Esophagus muscularis mucosa (tissue), 4 donors: ENCODE measurements around the gene CD109. TPM values are rescaled to one million over a fixed set of nuclear protein-coding genes. Genes with fewer than 3 reads are reported as not detected.

ENCODE experiments used
- DNase-seq: peaks from one replicate; pipeline ENCODE4 v3.0.0-alpha.2; 2017; ENCODE audit errors: extremely low spot score
- H3K27ac ChIP-seq, 4 donors: fragments of 200-600 bp; sonication (generic); replicated peaks in 1 of 4; 1 replicate in 3 of 4; 2 replicates in 1 of 4; pipeline ENCODE4 v1.5.1; 2016 to 2019; ENCODE audit warnings: mild to moderate bottlenecking in 1 of 4
- H3K27me3 ChIP-seq, 4 donors: fragments of 200-600 bp; sonication (generic); one replicate each; pipeline versions ENCODE4 v1.5.1 to v1.6.0; 2016 to 2019
- H3K36me3 ChIP-seq, 4 donors: fragments of 200-600 bp; sonication (generic); one replicate each; pipeline ENCODE4 v1.5.1; 2016 to 2019
- H3K4me1 ChIP-seq, 4 donors: fragments of 200-600 bp; sonication (generic); one replicate each; pipeline ENCODE4 v1.5.1; 2016 to 2019
- H3K4me3 ChIP-seq, 4 donors: fragments of 200-600 bp; sonication (generic); 1 replicate in 2 of 4; 2 replicates in 2 of 4; pipeline ENCODE4 v1.5.1; 2016 to 2019; ENCODE audit warnings: mild to moderate bottlenecking in 4 of 4, moderate library complexity in 1 of 4
- H3K9me3 ChIP-seq, 4 donors: fragments of 200-600 bp; sonication (generic); 1 replicate in 3 of 4; 2 replicates in 1 of 4; pipeline ENCODE4 v1.5.1; 2016 to 2019
- CTCF ChIP-seq, 3 experiments: fragments of 200-600 bp in 2 of 3; fragments of 450-650 bp in 1 of 3; sonication (generic) in 2 of 3; IDR thresholded peaks; one replicate each; pipeline ENCODE4 v1.5.1; 2017 to 2019; ENCODE audit warnings: antibody characterized with exemption in 3 of 3, mild to moderate bottlenecking in 2 of 3, moderate library complexity in 1 of 3
- EP300 ChIP-seq: sonication (generic); formaldehyde crosslinking; IDR thresholded peaks from one replicate; pipeline ENCODE4 v1.6.1; 2017; ENCODE audit warnings: antibody characterized with exemption
- POLR2A ChIP-seq: fragments of 450-650 bp; IDR thresholded peaks from one replicate; pipeline ENCODE4 v1.6.1; 2017; ENCODE audit warnings: antibody characterized with exemption, moderate library complexity, mild to moderate bottlenecking, low read depth
- POLR2AphosphoS5 ChIP-seq, 2 donors: sonication (generic); formaldehyde crosslinking; IDR thresholded peaks; one replicate each; pipeline ENCODE4 v1.6.1; 2017; ENCODE audit warnings: antibody characterized with exemption in 2 of 2
- WGBS: methylation state at CpG from one replicate; pipeline ENCODE4 v1.1.5; 2018; 5-methylcytosine and 5-hydroxymethylcytosine counted together
- intact Hi-C: fragments of 100-400 bp; cut with DNase I; formaldehyde crosslinking; loops from one replicate; pipeline ENCODE4 v1.15.1; 2023
- total RNA-seq, 4 donors: library from RNA; depleted of rRNA; stranded (reverse); fragments of >200 nt; gene quantifications; one replicate each; pipeline versions ENCODE4 v1.1.0 to v1.2.1, GENCODE V29; 2016

The CD109 gene
- total RNA-seq, 4 donors from 2014 or later: 12.1 to 21.4 (median 15.8) TPM

- H3K27me3 ChIP-seq: no peaks in the 10 kb centered on the region
- intact Hi-C loops: no loop called here
- H3K9me3 ChIP-seq: no peaks in the 10 kb centered on the region
- no peak overlapping the region for H3K4me3 ChIP-seq
- DNase-seq: no peak
- WGBS: 77% methylated on average over 2 of the region's 2 CpGs
- no peaks in the 10 kb centered on the region for H3K36me3 ChIP-seq
- H3K4me1 ChIP-seq: no peaks in the 10 kb centered on the region
- no peak for TF ChIP-seq CTCF (IDR thresholded peaks at IDR 0.05)
- no peak for TF ChIP-seq POLR2A
- TF ChIP-seq EP300: no peak
- no peak for TF ChIP-seq POLR2AphosphoS5 (IDR thresholded peaks at IDR 0.05)
- no peak overlapping the region for H3K27ac ChIP-seq
These were observed 31.3 kb upstream of the CD109 start for GRCh38 chr6:73664701-73665100.

- H3K27me3 ChIP-seq: no peaks in the 10 kb centered on the region
- DNase-seq: no peak
- H3K27ac ChIP-seq: no peak overlapping the region
- 64% methylated on average over 3 of the region's 3 CpGs for whole genome bisulfite sequencing
- no peak for TF ChIP-seq POLR2A
- TF ChIP-seq CTCF (IDR thresholded peaks at IDR 0.05): no peak
- TF ChIP-seq EP300: no peak
- TF ChIP-seq POLR2AphosphoS5 (IDR thresholded peaks at IDR 0.05): no peak
- no peak overlapping the region for H3K4me3 ChIP-seq
- intact Hi-C loops: no loop called here
- no peaks in the 10 kb centered on the region for H3K9me3 ChIP-seq
- H3K36me3 ChIP-seq: no peaks in the 10 kb centered on the region
- H3K4me1 ChIP-seq: no peaks in the 10 kb centered on the region
These were observed 30.2 kb upstream of the CD109 start for GRCh38 chr6:73665686-73666319.

GRCh38 chr6:73666393-73666792 lies 29.6 kb upstream of the CD109 start:
- WGBS: 63% methylated on average over 2 of the region's 2 CpGs
- Histone ChIP-seq H3K27me3 (no peaks in the 10 kb centered on the region), H3K9me3 (no peaks in the 10 kb centered on the region), H3K27ac (no peak overlapping the region), H3K36me3 (no peaks in the 10 kb centered on the region), H3K4me1 (no peaks in the 10 kb centered on the region), H3K4me3 (no peak overlapping the region)
- intact Hi-C loops: no loop called here
- no peak for DNase-seq
- TF ChIP-seq EP300 (no peak), CTCF (IDR thresholded peaks at IDR 0.05) (no peak), POLR2A (no peak), POLR2AphosphoS5 (IDR thresholded peaks at IDR 0.05) (no peak)

GRCh38 chr6:73667798-73668197 lies 28.2 kb upstream of the CD109 start:
- Histone ChIP-seq H3K9me3 (no peaks in the 10 kb centered on the region), H3K4me3 (no peak overlapping the region), H3K27ac (no peak overlapping the region), H3K4me1 (no peaks in the 10 kb centered on the region), H3K36me3 (no peaks in the 10 kb centered on the region), H3K27me3 (no peaks in the 10 kb centered on the region)
- DNase-seq: no peak
- TF ChIP-seq CTCF (IDR thresholded peaks at IDR 0.05) (no peak), POLR2AphosphoS5 (IDR thresholded peaks at IDR 0.05) (no peak), EP300 (no peak), POLR2A (no peak)
- intact Hi-C loops: no loop called here
- 64% methylated on average over 1 of the region's 1 CpG for WGBS

GRCh38 chr6:73669005-73669404 lies 27.0 kb upstream of the CD109 start:
- no peak overlapping the region for H3K4me3 ChIP-seq
- WGBS: 100% methylated on average over 1 of the region's 1 CpG

More at GRCh38 chr6:73669005-73669404, 27.0 kb upstream of the CD109 start:
- no peak for DNase-seq
- Histone ChIP-seq H3K27ac (no peak overlapping the region), H3K4me1 (no peaks in the 10 kb centered on the region), H3K9me3 (no peaks in the 10 kb centered on the region), H3K27me3 (no peaks in the 10 kb centered on the region), H3K36me3 (no peaks in the 10 kb centered on the region)
- TF ChIP-seq CTCF (IDR thresholded peaks at IDR 0.05) (no peak), POLR2AphosphoS5 (IDR thresholded peaks at IDR 0.05) (no peak), POLR2A (no peak), EP300 (no peak)
- intact Hi-C loops: no loop called here
